ENCODE measurements around the gene LPAR6. TPM values are rescaled to one million over a fixed set of nuclear protein-coding genes. Genes with fewer than 3 reads are reported as not detected.

The LPAR6 gene
- total RNA-seq, 1 experiment from 2014 or later, result 3.9 TPM

- TF ChIP-seq TCF7 (CRISPR knock-in tag; IDR thresholded peaks at IDR 0.05; ENCODE audit: low read depth) (no peak), EMX1 (CRISPR knock-in tag; IDR thresholded peaks at IDR 0.05) (no peak), ATF2 (CRISPR knock-in tag; IDR thresholded peaks at IDR 0.05; ENCODE audit: borderline replicate concordance, low read depth) (no peak), GABPB1 (CRISPR knock-in tag; IDR thresholded peaks at IDR 0.05) (no peak), HMGXB4 (CRISPR knock-in tag; IDR thresholded peaks at IDR 0.05) (no peak), CBFB (CRISPR knock-in tag; IDR thresholded peaks at IDR 0.05; ENCODE audit: low read depth) (no peak), ZMAT4 (CRISPR knock-in tag; IDR thresholded peaks at IDR 0.05) (no peak), PRRX2 (CRISPR knock-in tag; IDR thresholded peaks at IDR 0.05) (no peak), ZNF671 (CRISPR knock-in tag; IDR thresholded peaks at IDR 0.05) (no peak)
These were observed 14.3 kb downstream of the LPAR6 start (continued) for GRCh38 chr13:48398450-48399095.

GRCh38 chr13:48397744-48398143 is 15.2 kb downstream of the LPAR6 start:
- H3K4me3 Mint-ChIP-seq, result no peak overlapping the region
- ChIA-PET CTCF (interaction anchor here (0.9 to 1.1 kb wide), 2 partner anchors 107 to 182 kb away, joined by 3 to 4 read pairs; no protein-coding TSS in a partner anchor), POLR2A (no interaction called here)
- H3K36me3 Mint-ChIP-seq, result peaks cover 36% of the 10 kb centered on the region
- DNase-seq (ENCODE audit: low spot score) (no peak), ATAC-seq (no peak)
- H3K27ac Mint-ChIP-seq, result no peak overlapping the region
- no peaks in the 10 kb centered on the region for H3K27me3 Mint-ChIP-seq (ENCODE audit: low read depth)
- no peaks in the 10 kb centered on the region for H3K4me1 Mint-ChIP-seq
- peaks cover 38% of the 10 kb centered on the region for H3K9me3 Mint-ChIP-seq
- TF ChIP-seq E2F1 (CRISPR knock-in tag; IDR thresholded peaks at IDR 0.05), result no peak
- no peak for TF ChIP-seq E2F4 (CRISPR knock-in tag; IDR thresholded peaks at IDR 0.05; ENCODE audit: borderline replicate concordance, low read depth)
- no peak for TF ChIP-seq JAZF1 (CRISPR knock-in tag; IDR thresholded peaks at IDR 0.05)
- TF ChIP-seq IRF1 (CRISPR knock-in tag; IDR thresholded peaks at IDR 0.05), result no peak
- TF ChIP-seq CTCF (IDR thresholded peaks at IDR 0.05), result no peak
- no peak for TF ChIP-seq ZNF317 (CRISPR knock-in tag; IDR thresholded peaks at IDR 0.05; ENCODE audit: borderline replicate concordance, low read depth)
- no peak for TF ChIP-seq ESRRA (CRISPR knock-in tag; IDR thresholded peaks at IDR 0.05; ENCODE audit: borderline replicate concordance)
- no peak for TF ChIP-seq ZNF263 (CRISPR knock-in tag; IDR thresholded peaks at IDR 0.05; ENCODE audit: low read depth)
- TF ChIP-seq ZNF671 (CRISPR knock-in tag; IDR thresholded peaks at IDR 0.05), result no peak

Data from WTC11 (cell line).